ENCODE data around the gene COL27A1.
"Not testable (repeated sequence)": the region's sequence is repeated elsewhere in the genome, so short reads cannot be mapped to it uniquely, and the experiment has no call there.

The COL27A1 gene

GRCh38 chr9:114123031-114123977 lies 32.0 kb upstream of the COL27A1 start:
- DNase-seq (ENCODE audit: low read depth), result no peak

- DNase-seq (ENCODE audit: low read depth), result no peak
These were observed 31.2 kb upstream of the COL27A1 start for GRCh38 chr9:114124138-114124537.

- DNase-seq (ENCODE audit: low read depth), result no peak
These were observed 30.5 kb upstream of the COL27A1 start for GRCh38 chr9:114124666-114125475.

GRCh38 chr9:114125476-114126013 lies 29.8 kb upstream of the COL27A1 start:
- DNase-seq (ENCODE audit: low read depth), result no peak

GRCh38 chr9:114126247-114127060 lies 28.9 kb upstream of the COL27A1 start:
- DNase-seq (ENCODE audit: low read depth), result no peak

GRCh38 chr9:114128759-114129158 lies 26.6 kb upstream of the COL27A1 start:
- DNase-seq (ENCODE audit: low read depth), result not testable (repeated sequence)

GRCh38 chr9:114130141-114130540 lies 25.2 kb upstream of the COL27A1 start:
- no peak for DNase-seq (ENCODE audit: low read depth)

- no peak for DNase-seq (ENCODE audit: low read depth)
These were observed 24.6 kb upstream of the COL27A1 start for GRCh38 chr9:114130624-114131277.

GRCh38 chr9:114131808-114132549 lies 23.4 kb upstream of the COL27A1 start:
- no peak for DNase-seq (ENCODE audit: low read depth)

GRCh38 chr9:114132550-114132918 lies 22.8 kb upstream of the COL27A1 start:
- DNase-seq (ENCODE audit: low read depth), result no peak

- no peak for DNase-seq (ENCODE audit: low read depth)
These were observed 20.4 kb upstream of the COL27A1 start for GRCh38 chr9:114134827-114135396.

- DNase-seq (ENCODE audit: low read depth), result no peak
These were observed 17.5 kb upstream of the COL27A1 start for GRCh38 chr9:114137831-114138230.

GRCh38 chr9:114138552-114138971 lies 16.8 kb upstream of the COL27A1 start:
- DNase-seq (ENCODE audit: low read depth), result no peak

- no peak for DNase-seq (ENCODE audit: low read depth)
These were observed 16.3 kb upstream of the COL27A1 start for GRCh38 chr9:114139071-114139470.

- DNase-seq (ENCODE audit: low read depth), result no peak
These were observed 14.9 kb upstream of the COL27A1 start for GRCh38 chr9:114140401-114140800.

GRCh38 chr9:114140850-114141249 lies 14.5 kb upstream of the COL27A1 start:
- DNase-seq (ENCODE audit: low read depth), result no peak

- DNase-seq (ENCODE audit: low read depth), result no peak
These were observed 13.6 kb upstream of the COL27A1 start for GRCh38 chr9:114141553-114142402.

GRCh38 chr9:114143234-114143633 lies 12.1 kb upstream of the COL27A1 start:
- DNase-seq (ENCODE audit: low read depth), result no peak

GRCh38 chr9:114146735-114147134 lies 8.6 kb upstream of the COL27A1 start:
- DNase-seq (ENCODE audit: low read depth), result no peak
